Upper lobe of left lung (tissue), 6 donors: ENCODE data around the gene XRRA1. TPM values are rescaled to one million over a fixed set of nuclear protein-coding genes. Genes with fewer than 3 reads are reported as not detected.

Experiments used
- ATAC-seq, 2 donors: fragments of 200-7000 bp; cut with Tn5 transposase; one replicate each; pipeline ENCODE4 v1.9.1; 2022; ENCODE audit warnings: mild to moderate bottlenecking in 2 of 2, moderate library complexity in 2 of 2; ENCODE audit not compliant: low FRiP score in 2 of 2
- DNase-seq, 2 donors: peaks; one replicate each; pipeline ENCODE4 v3.0.0-alpha.2; 2019 to 2020
- H3K27ac ChIP-seq, 4 donors: fragments of 200-600 bp; sonication (generic); one replicate each; pipeline ENCODE4 v1.5.1; 2016 to 2019
- H3K27me3 ChIP-seq, 4 donors: fragments of 200-600 bp; sonication (generic); one replicate each; pipeline ENCODE4 v1.5.1; 2017 to 2019
- H3K36me3 ChIP-seq, 4 donors: fragments of 200-600 bp; sonication (generic); one replicate each; pipeline ENCODE4 v1.5.1; 2016 to 2019
- H3K4me1 ChIP-seq, 4 donors: fragments of 200-600 bp; sonication (generic); one replicate each; pipeline ENCODE4 v1.5.1; 2018 to 2019
- H3K4me3 ChIP-seq, 4 donors: fragments of 200-600 bp; sonication (generic); one replicate each; pipeline ENCODE4 v1.5.1; 2017 to 2019; ENCODE audit warnings: mild to moderate bottlenecking in 2 of 4, moderate library complexity in 1 of 4
- H3K9me3 ChIP-seq, 4 donors: fragments of 200-600 bp; sonication (generic); one replicate each; pipeline ENCODE4 v1.5.1; 2018 to 2019
- EP300 ChIP-seq, 4 donors: sonication (generic); formaldehyde crosslinking; IDR thresholded peaks; one replicate each; pipeline ENCODE4 v1.5.1; 2017; ENCODE audit warnings: antibody characterized with exemption in 4 of 4, control low read depth in 2 of 4
- WGBS, 2 donors: methylation state at CpG; one replicate each; pipeline ENCODE4 v1.1.5; 2017 to 2018; 5-methylcytosine and 5-hydroxymethylcytosine counted together
- small RNA-seq, 4 donors: library from RNA; depleted of rRNA; stranded (forward); fragments of <200 nt; gene quantifications; one replicate each; pipeline ENCODE3, GENCODE V24; 2016
- total RNA-seq, 6 donors: library from RNA; depleted of rRNA in 4 of 6; stranded (reverse); fragments of >200 nt in 4 of 6; gene quantifications; one replicate each; pipeline versions ENCODE4 v1.1.0 to v1.2.1, GENCODE V29; 2016 to 2021
- donor health status: DM: no; HTN: no; CAD: no; lungs with moderate emphysema.
- donor health status: DM: no; HTN: yes; CAD: no; lungs with severe emphysema.

XRRA1 gene
- total RNA-seq, 6 donors from 2014 or later, result 9.4 to 25.1 (median 16.7) TPM

DNA sequence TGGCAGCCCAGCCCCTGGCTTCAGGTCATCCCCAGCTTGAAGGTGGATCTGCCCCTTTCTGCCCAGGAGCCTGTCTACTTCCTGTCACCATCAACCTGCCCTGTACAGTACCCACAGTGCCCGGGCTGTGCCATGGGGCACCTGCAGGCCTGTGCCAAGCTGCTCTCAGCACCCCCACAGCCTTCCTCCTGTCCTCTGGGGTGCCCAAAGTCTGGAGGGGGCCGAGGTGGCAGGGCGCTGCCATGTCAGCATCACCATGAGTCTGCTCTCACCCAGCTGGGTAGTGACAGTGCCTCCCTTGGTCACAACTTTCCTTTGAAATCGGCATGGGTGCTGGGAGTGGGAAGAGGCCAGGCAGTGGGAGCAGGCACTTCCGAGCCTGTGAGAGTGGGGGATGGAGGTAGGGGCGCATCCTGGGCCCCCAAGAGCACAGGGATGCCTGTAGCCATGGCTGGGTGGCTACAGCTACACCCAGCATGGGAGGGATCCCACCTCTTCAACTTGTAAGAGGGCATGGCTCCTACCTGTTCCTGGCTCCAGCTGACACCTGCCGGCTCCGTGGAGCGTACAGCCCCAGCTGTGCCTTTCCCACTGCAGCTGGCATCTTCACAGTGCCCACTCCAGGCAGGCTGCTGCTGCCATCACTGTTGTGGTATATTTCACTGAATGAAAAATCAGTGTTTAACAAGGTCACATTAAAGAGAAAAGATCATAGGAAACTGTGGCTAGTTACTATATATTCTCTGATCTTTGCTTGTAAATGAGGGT lies 157.4 kb downstream of the XRRA1 start:
- no peak for TF ChIP-seq EP300 (IDR thresholded peaks at IDR 0.05)
- WGBS, 2 donors, result 77 to 85% methylated on average over 5 to 9 of the region's 9 CpGs
- DNase-seq (peak in 1 of 2 donors; percentile 51), ATAC-seq (peak in 1 of 2 donors; percentile 34)
- Histone ChIP-seq H3K4me3 (no peak overlapping the region), H3K27ac (no peak overlapping the region), H3K36me3 (peaks cover 0 to 39% (median 23%) of the 10 kb centered on the region in 4 donors), H3K4me1 (no peaks in the 10 kb centered on the region), H3K9me3 (no peaks in the 10 kb centered on the region), H3K27me3 (no peaks in the 10 kb centered on the region)

Small RNAs within 50 kb of the gene (small RNA-seq; reads per million reads assigned to genes)
- gene RN7SL239P (0 reads per million in 4 donors), gene RNU6-216P (0 reads per million in 4 donors)

Other genes with a start within 250 kb of the XRRA1 start
- 1 to 10 TPM in 3 of 6 donors, not detected in 3; 1.3 to 3.1 (median 1.5) TPM for gene CHRDL2, start 217.7 kb downstream of the XRRA1 start, total RNA-seq
- gene RNF169, start 200.2 kb downstream of the XRRA1 start, total RNA-seq, result 10 to 100 TPM; 13.4 to 34.3 (median 22.8) TPM
- gene SPCS2, start 175 bp upstream of the XRRA1 start, total RNA-seq, result 100 to 1,000 TPM in 2 of 6 donors, 10 to 100 TPM in 4; 15.5 to 150 (median 89.0) TPM
- 10 to 100 TPM in 3 of 6 donors, 1 to 10 TPM in 3; 6.2 to 36.7 (median 11.5) TPM for gene NEU3, start 39.8 kb upstream of the XRRA1 start, total RNA-seq
- not detected for gene OR2AT4, start 147.8 kb upstream of the XRRA1 start, total RNA-seq
- 100 to 1,000 TPM in 4 of 6 donors, 10 to 100 TPM in 2; 86.2 to 366 (median 193) TPM for gene SLCO2B1, start 202.0 kb upstream of the XRRA1 start, total RNA-seq